OCI-LY7 (cell line): ENCODE measurements around the gene CD300LF. TPM values are rescaled to one million over a fixed set of nuclear protein-coding genes. Genes with fewer than 3 reads are reported as not detected.

ENCODE experiments used
- BruUV-seq: library from RNA; stranded (reverse); fragments of 400-500 nt; replicated peaks from 2 replicates; lab custom pipeline; 2021; lab: Mats Ljungman, UMichigan
- CTCF ChIA-PET: fragments of 300-600 bp; sonication (Branson Sonifier 250); formaldehyde crosslinking; loops from one replicate; lab custom pipeline; 2022; ENCODE audit warnings: antibody characterized with exemption; ENCODE audit not compliant: unreplicated experiment; lab: Charles Lee
- POLR2A ChIA-PET: fragments of 300-600 bp; sonication (Branson Sonifier 250); formaldehyde crosslinking; loops from one replicate; lab custom pipeline; 2022; ENCODE audit warnings: antibody characterized with exemption; lab: Charles Lee
- DNase-seq: peaks from one replicate; pipeline ENCODE4 v3.0.0-alpha.2; 2015; ENCODE audit warnings: low spot score
- H2AFZ ChIP-seq: fragments of 200-600 bp; sonication (generic), shearing (Covaris generic); 2 replicates; pipeline ENCODE4 v1.6.1; 2014; ENCODE audit warnings: mild to moderate bottlenecking, antibody characterized with exemption, low read length, moderate library complexity
- H3K27ac ChIP-seq: fragments of 200-600 bp; sonication (generic); 2 replicates; pipeline ENCODE4 v1.5.1; 2014; ENCODE audit warnings: mixed run types, low read depth, mild to moderate bottlenecking, moderate library complexity, low read length, inconsistent platforms; ENCODE audit not compliant: poor library complexity, severe bottlenecking
- H3K36me3 ChIP-seq: fragments of 200-600 bp; sonication (generic); 2 replicates; pipeline ENCODE4 v1.6.1; 2014; ENCODE audit warnings: mild to moderate bottlenecking, antibody characterized with exemption, low read length, moderate library complexity, mixed read lengths; ENCODE audit not compliant: insufficient read depth
- H3K4me1 ChIP-seq: fragments of 200-600 bp; sonication (generic); 2 replicates; pipeline ENCODE4 v1.5.1; 2014; ENCODE audit warnings: mild to moderate bottlenecking, low read length; ENCODE audit not compliant: insufficient read depth, poor library complexity, severe bottlenecking
- H3K4me2 ChIP-seq: fragments of 200-600 bp; sonication (generic); 2 replicates; pipeline ENCODE4 v1.6.1; 2014; ENCODE audit warnings: mild to moderate bottlenecking, low read length
- H3K4me3 ChIP-seq: fragments of 200-600 bp; sonication (generic); 2 replicates; pipeline ENCODE4 v1.5.1; 2014; ENCODE audit warnings: mild to moderate bottlenecking, low read depth, low read length; ENCODE audit not compliant: poor library complexity, severe bottlenecking
- H3K79me2 ChIP-seq: fragments of 200-600 bp; sonication (generic); 2 replicates; pipeline ENCODE4 v1.6.1; 2016; ENCODE audit warnings: low read depth, mild to moderate bottlenecking, low read length, moderate library complexity, mixed read lengths; ENCODE audit not compliant: insufficient read depth
- H3K9me2 ChIP-seq: fragments of 200-600 bp; sonication (generic); 2 replicates; pipeline ENCODE4 v1.6.1; 2016; ENCODE audit warnings: mild to moderate bottlenecking, low read length, mixed read lengths; ENCODE audit not compliant: insufficient read depth
- H3K9me3 ChIP-seq: fragments of 200-600 bp; sonication (generic); 2 replicates; pipeline ENCODE4 v1.6.1; 2014; ENCODE audit warnings: mild to moderate bottlenecking, mixed run types, low read length, mixed read lengths
- H4K20me1 ChIP-seq: fragments of 200-600 bp; sonication (generic); 2 replicates; pipeline ENCODE4 v1.6.1; 2014; ENCODE audit warnings: mild to moderate bottlenecking, antibody characterized with exemption, low read length, moderate library complexity, mixed read lengths; ENCODE audit not compliant: insufficient read depth
- EZH2phosphoT487 ChIP-seq: fragments of 200-600 bp; sonication (generic); IDR thresholded peaks from 2 replicates; pipeline ENCODE4 v1.6.1; 2018; ENCODE audit warnings: low read depth, borderline replicate concordance, mild to moderate bottlenecking, mixed run types, antibody characterized with exemption, low read length, moderate library complexity, mixed read lengths
- intact Hi-C: fragments of 100-400 bp; cut with micrococcal nuclease; formaldehyde crosslinking; loops from one replicate; pipeline ENCODE4 v1.10.0; 2022; ENCODE audit not compliant: unreplicated experiment
- total RNA-seq, 2 experiments: library from RNA; depleted of rRNA in 1 of 2; stranded (reverse); fragments of >200 nt in 1 of 2; shearing (Covaris generic) in 1 of 2; gene quantifications; 2 replicates each; pipeline ENCODE4 v1.2.3, GENCODE V29; 2014 to 2022
- TF ChIP-seq, protein P1 (sequence below): fragments of 200-600 bp; sonication (generic); conservative IDR thresholded peaks from 2 replicates; pipeline ENCODE4 v1.5.1; 2014; ENCODE audit warnings: mild to moderate bottlenecking, antibody characterized with exemption, low read length, moderate library complexity, mixed read lengths

Gene CD300LF
- total RNA-seq, 2 experiments from 2014 or later, result not detected

- intact Hi-C loops, result no loop called here
- ChIA-PET CTCF (interaction anchor here (1.2 to 2.0 kb wide), 2 partner anchors 29 to 52 kb away, joined by 3 to 5 read pairs; no protein-coding TSS in a partner anchor), POLR2A (no interaction called here)
- Histone ChIP-seq H3K4me2 (no peak overlapping the region), H3K79me2 (no peaks in the 10 kb centered on the region), H3K36me3 (no peaks in the 10 kb centered on the region), H3K4me3 (no peak overlapping the region), H4K20me1 (no peaks in the 10 kb centered on the region), H3K9me2 (no peaks in the 10 kb centered on the region), H2AFZ (no peak overlapping the region), H3K4me1 (peaks cover 29% of the 10 kb centered on the region), H3K27ac (no peak overlapping the region), H3K9me3 (no peaks in the 10 kb centered on the region)
- TF ChIP-seq, protein P1, sequence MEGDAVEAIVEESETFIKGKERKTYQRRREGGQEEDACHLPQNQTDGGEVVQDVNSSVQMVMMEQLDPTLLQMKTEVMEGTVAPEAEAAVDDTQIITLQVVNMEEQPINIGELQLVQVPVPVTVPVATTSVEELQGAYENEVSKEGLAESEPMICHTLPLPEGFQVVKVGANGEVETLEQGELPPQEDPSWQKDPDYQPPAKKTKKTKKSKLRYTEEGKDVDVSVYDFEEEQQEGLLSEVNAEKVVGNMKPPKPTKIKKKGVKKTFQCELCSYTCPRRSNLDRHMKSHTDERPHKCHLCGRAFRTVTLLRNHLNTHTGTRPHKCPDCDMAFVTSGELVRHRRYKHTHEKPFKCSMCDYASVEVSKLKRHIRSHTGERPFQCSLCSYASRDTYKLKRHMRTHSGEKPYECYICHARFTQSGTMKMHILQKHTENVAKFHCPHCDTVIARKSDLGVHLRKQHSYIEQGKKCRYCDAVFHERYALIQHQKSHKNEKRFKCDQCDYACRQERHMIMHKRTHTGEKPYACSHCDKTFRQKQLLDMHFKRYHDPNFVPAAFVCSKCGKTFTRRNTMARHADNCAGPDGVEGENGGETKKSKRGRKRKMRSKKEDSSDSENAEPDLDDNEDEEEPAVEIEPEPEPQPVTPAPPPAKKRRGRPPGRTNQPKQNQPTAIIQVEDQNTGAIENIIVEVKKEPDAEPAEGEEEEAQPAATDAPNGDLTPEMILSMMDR, result peak; percentile 43
- TF ChIP-seq EZH2phosphoT487, result no peak
- peak; percentile 39 for DNase-seq
- no TSS peak for BruUV-seq
These were observed 26.0 kb downstream of the CD300LF start for GRCh38 chr17:74686761-74687160.

DNA sequence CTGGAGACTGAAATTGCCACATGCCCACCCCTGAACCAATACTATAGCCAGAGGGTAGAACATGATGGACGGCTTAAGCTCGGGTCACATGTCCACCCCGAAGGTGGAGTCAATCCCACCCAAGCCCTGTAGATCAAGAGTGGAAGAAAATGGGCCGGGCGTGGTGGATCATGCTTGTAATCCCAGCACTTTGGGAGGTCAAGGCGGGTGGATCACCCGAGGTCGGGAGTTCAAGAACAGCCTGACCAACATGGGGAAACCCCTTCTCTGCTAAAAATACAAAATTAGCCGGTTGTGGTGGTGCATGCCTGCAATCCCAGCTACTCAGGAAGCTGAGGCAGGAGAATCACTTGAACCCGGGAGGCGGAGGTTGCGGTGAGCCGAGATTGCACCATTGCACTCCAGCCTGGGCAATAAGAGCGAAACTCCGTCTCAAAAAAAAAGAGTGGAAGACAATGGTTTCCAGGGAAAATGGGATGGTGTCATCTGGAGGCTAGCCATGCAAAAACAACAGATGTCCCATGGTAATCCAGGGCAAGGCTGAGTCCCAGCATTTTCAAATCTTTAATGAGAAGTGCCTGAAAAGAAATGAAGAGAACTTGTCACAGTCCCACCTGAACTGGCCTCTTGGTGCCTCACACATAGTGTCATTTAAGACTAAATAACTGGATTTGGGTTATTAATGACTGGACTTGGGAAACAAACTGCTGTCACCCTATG, 30.1 kb downstream of the CD300LF start:
- H3K9me2 ChIP-seq, result no peaks in the 10 kb centered on the region
- TF ChIP-seq, protein P1, result no peak
- TF ChIP-seq EZH2phosphoT487, result no peak
- CTCF ChIA-PET, result no interaction called here

DNA sequence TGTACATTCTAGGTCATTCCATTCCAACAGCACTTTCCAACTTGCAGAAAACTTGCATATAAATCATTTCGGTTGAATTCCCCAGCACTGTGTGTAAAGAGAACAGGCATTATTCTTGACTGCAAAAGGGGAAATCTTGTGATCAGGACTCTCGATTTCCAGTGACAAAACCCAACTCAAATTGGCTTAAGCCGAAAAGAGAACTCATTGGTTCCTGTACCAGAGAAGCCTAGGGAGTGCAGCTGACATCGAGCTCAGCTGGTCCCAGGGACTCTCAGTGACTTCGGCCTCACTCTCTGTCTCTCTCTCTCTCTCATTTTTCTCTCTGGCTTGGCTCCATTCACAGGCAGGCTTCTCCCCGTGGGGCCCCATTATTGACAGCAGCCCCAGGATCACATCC, 30.7 kb downstream of the CD300LF start:
- Histone ChIP-seq H3K4me3 (no peak overlapping the region), H3K4me1 (peaks cover 3% of the 10 kb centered on the region), H3K9me2 (no peaks in the 10 kb centered on the region), H4K20me1 (no peaks in the 10 kb centered on the region), H2AFZ (no peak overlapping the region), H3K9me3 (no peaks in the 10 kb centered on the region), H3K27ac (no peak overlapping the region), H3K4me2 (no peak overlapping the region), H3K79me2 (no peaks in the 10 kb centered on the region), H3K36me3 (no peaks in the 10 kb centered on the region)
- BruUV-seq, result no TSS peak
- DNase-seq, result no peak
- intact Hi-C loops, result no loop called here
- no peak for TF ChIP-seq EZH2phosphoT487
- TF ChIP-seq, protein P1, result no peak
- CTCF ChIA-PET, result interaction anchor here (1.4 kb wide), 1 partner anchor 55 kb away, joined by 3 read pairs; the partner anchor contains the start of gene RAB37
- POLR2A ChIA-PET, result interaction anchor here (1.0 kb wide), 1 partner anchor 314 kb away, joined by 3 read pairs; no protein-coding TSS in a partner anchor

More for the DNA sequence above, 30.1 kb downstream of the CD300LF start:
- BruUV-seq, result no TSS peak
- Histone ChIP-seq H3K9me3 (no peaks in the 10 kb centered on the region), H3K4me1 (peaks cover 3% of the 10 kb centered on the region), H3K4me2 (no peak overlapping the region), H2AFZ (no peak overlapping the region), H3K79me2 (no peaks in the 10 kb centered on the region), H4K20me1 (no peaks in the 10 kb centered on the region), H3K27ac (no peak overlapping the region), H3K4me3 (no peak overlapping the region), H3K36me3 (no peaks in the 10 kb centered on the region)
- intact Hi-C loops, result no loop called here
- POLR2A ChIA-PET, result interaction anchor here (1.0 kb wide), 1 partner anchor 314 kb away, joined by 3 read pairs; no protein-coding TSS in a partner anchor
- DNase-seq, result no peak
